Right lobe of liver (tissue), 4 donors: ENCODE data around the gene FAM89B.

Experiments
- CTCF ChIP-seq, 4 donors: fragments of 200-600 bp in 3 of 4; fragments of 450-650 bp in 1 of 4; IDR thresholded peaks; one replicate each; pipeline versions ENCODE4 v1.5.1 to v1.8.0; 2016 to 2022; ENCODE audit warnings: antibody characterized with exemption in 4 of 4, mild to moderate bottlenecking in 2 of 4
- POLR2A ChIP-seq: fragments of 450-650 bp; IDR thresholded peaks from one replicate; pipeline ENCODE4 v1.6.1; 2017; ENCODE audit warnings: antibody characterized with exemption, mild to moderate bottlenecking
- donor health status: DM: no; HTN: no; CAD: no.
- donor health status: DM: no; HTN: no; CAD: no.
- donor health status: DM: no; HTN: yes; CAD: no.

- peak; percentile 26 for TF ChIP-seq POLR2A
- peak in 1 of 4 donors; percentile 19 for TF ChIP-seq CTCF (IDR thresholded peaks at IDR 0.05)
Observed at GRCh38 chr11:65558002-65558929, 14.1 kb upstream of the FAM89B start, which contains the start of gene LTBP3.
